Colonic mucosa (tissue), 4 donors: ENCODE data around the gene DNAL4. TPM values are rescaled to one million over a fixed set of nuclear protein-coding genes. Genes with fewer than 3 reads are reported as not detected.

Source experiments
- DNase-seq: peaks from one replicate; pipeline ENCODE4 v3.0.0-alpha.2; 2020
- H3K27ac ChIP-seq: fragments of 200-600 bp; one replicate; pipeline ENCODE4 v1.8.0; 2021
- H3K27me3 ChIP-seq: fragments of 200-600 bp; one replicate; pipeline ENCODE4 v1.8.0; 2021
- H3K36me3 ChIP-seq: fragments of 200-600 bp; one replicate; pipeline ENCODE4 v1.8.0; 2021
- H3K4me1 ChIP-seq: fragments of 200-600 bp; one replicate; pipeline ENCODE4 v1.8.0; 2021; ENCODE audit warnings: mild to moderate bottlenecking
- H3K4me3 ChIP-seq: fragments of 200-600 bp; one replicate; pipeline ENCODE4 v1.8.0; 2021
- H3K9ac ChIP-seq, 2 donors: one replicate each; pipeline ENCODE4 v1.7.0; 2013; ENCODE audit warnings: control low read depth in 2 of 2, low read depth in 2 of 2, low read length in 2 of 2
- H3K9me3 ChIP-seq: fragments of 200-600 bp; one replicate; pipeline ENCODE4 v1.8.0; 2021
- CTCF ChIP-seq: fragments of 200-600 bp; IDR thresholded peaks from one replicate; pipeline ENCODE4 v1.8.0; 2022; ENCODE audit warnings: antibody characterized with exemption, mild to moderate bottlenecking
- intact Hi-C: fragments of 100-400 bp; cut with DNase I; formaldehyde crosslinking; loops from one replicate; pipeline ENCODE4 v1.14.1; 2022
- total RNA-seq, 2 donors: library from RNA; stranded (reverse); fragmentation: NEBNext Ultra II Directional in 1 of 2; extraction: Animal tissue kit (Norgen Biotek cat#: 25700) in 1 of 2; gene quantifications; one replicate each; pipeline ENCODE4 v1.2.1, GENCODE V29; 2021
- donor health status: healthy.
- donor health status: DM: no; HTN: no; CAD: no.
- donor health status: DM: no; HTN: no; CAD: no.

Gene DNAL4
- total RNA-seq, 2 donors from 2014 or later = 15.8 to 17.8 TPM

- peak overlapping the region; percentile 96 for H3K27ac ChIP-seq
- peak overlapping the region; percentile 69 for H3K4me3 ChIP-seq
- no peaks in the 10 kb centered on the region for H3K27me3 ChIP-seq
- peak overlapping the region; percentile 92 to 99 for H3K9ac ChIP-seq
- no peak for TF ChIP-seq CTCF
- H3K4me1 ChIP-seq = peaks cover 10% of the 10 kb centered on the region
- peak; percentile 74 for DNase-seq
- no peaks in the 10 kb centered on the region for H3K9me3 ChIP-seq
- intact Hi-C loops = no loop called here
- H3K36me3 ChIP-seq = peaks cover 22% of the 10 kb centered on the region
These were observed 39.8 kb downstream of the DNAL4 start for GRCh38 chr22:38753948-38754750.

DNA sequence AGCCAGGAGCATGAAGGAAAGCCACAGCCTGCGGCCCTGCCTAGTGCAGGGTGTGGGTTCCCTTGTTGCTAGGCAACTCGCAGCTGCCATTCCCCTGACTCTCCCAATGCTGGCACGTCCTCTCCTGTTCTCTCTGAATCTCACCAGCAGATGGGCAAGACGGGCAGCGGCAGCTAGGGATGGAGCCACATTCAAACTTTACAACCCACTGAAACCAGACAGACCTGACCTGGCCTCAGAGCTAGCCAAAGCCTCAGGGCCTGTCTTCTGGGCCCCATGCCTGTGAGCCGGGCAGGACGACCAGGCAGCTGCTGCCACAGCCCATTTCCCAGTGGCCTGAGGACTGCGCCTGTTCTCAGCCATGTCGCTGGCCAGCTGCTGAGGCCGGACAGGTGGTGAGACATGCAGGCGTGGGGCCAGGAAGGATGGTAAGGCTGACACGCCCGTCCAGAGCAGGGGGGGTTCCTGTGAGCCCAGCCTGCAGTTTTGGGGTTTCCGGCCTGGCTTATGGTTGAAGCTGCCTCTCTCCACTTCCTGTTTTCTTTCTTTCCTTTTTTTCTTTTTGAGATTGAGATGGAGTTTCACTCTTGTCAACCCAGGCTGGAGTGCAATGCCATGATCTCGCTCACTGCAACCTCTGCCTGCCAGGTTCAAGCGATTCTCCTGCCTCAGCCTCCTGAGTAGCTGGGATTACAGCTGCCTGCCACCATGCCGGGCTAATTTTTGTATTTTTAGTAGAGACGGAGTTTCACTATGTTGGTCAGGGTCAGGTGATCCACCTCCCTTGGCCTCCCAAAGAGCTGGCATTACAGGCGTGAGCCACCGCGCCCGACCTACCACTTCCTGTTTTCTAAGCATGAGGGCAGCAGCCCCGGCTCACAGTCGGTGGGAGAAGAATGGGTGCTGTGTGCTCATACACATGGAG lies 42.3 kb downstream of the DNAL4 start:
- peak overlapping the region; percentile 42 for H3K27ac ChIP-seq
- no peak overlapping the region for H3K4me3 ChIP-seq
- no peak for TF ChIP-seq CTCF
- intact Hi-C loops = no loop called here
- H3K27me3 ChIP-seq = no peaks in the 10 kb centered on the region
- no peaks in the 10 kb centered on the region for H3K9me3 ChIP-seq
- H3K4me1 ChIP-seq = peaks cover 4% of the 10 kb centered on the region
- peaks cover 26% of the 10 kb centered on the region for H3K36me3 ChIP-seq
- H3K9ac ChIP-seq = peak overlapping the region in 1 of 2 donors; percentile 15
- peak; percentile 52 for DNase-seq

GRCh38 chr22:38751066-38751421 lies 42.9 kb downstream of the DNAL4 start:
- no peak for DNase-seq
- peak overlapping the region; percentile 42 for H3K27ac ChIP-seq
- peaks cover 4% of the 10 kb centered on the region for H3K4me1 ChIP-seq
- intact Hi-C loops = no loop called here
- H3K9ac ChIP-seq = peak overlapping the region in 1 of 2 donors; percentile 15
- no peaks in the 10 kb centered on the region for H3K27me3 ChIP-seq
- H3K4me3 ChIP-seq = no peak overlapping the region
- no peaks in the 10 kb centered on the region for H3K9me3 ChIP-seq
- no peak for TF ChIP-seq CTCF
- H3K36me3 ChIP-seq = peaks cover 26% of the 10 kb centered on the region

- H3K27me3 ChIP-seq = no peaks in the 10 kb centered on the region
- H3K36me3 ChIP-seq = peaks cover 26% of the 10 kb centered on the region
- no peak overlapping the region for H3K4me3 ChIP-seq
- DNase-seq = no peak
- intact Hi-C loops = no loop called here
- H3K9me3 ChIP-seq = no peaks in the 10 kb centered on the region
- H3K9ac ChIP-seq = no peak overlapping the region
- TF ChIP-seq CTCF = no peak
- peak overlapping the region; percentile 42 for H3K27ac ChIP-seq
- H3K4me1 ChIP-seq = peaks cover 4% of the 10 kb centered on the region
These were observed 43.3 kb downstream of the DNAL4 start for GRCh38 chr22:38750638-38751037.

DNA sequence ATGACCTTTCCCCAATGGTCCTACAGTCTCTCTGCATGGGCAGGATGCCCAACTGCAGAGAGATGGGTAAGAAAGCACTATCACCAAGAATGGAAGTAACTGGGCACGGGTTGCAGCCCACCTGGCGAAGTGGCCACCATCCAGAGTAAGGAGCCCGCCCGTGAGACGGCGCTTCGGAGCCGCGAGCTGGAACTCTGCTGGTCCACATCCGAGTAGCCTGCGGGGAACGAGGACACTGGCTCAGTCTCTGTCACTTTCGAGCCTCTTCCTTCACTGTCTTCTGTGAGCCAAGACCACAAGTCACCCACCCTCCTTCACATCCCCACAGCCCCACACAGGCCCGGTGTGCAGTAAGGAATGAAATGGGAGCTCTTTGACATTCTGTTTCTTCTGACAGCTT lies 43.8 kb downstream of the DNAL4 start:
- no peaks in the 10 kb centered on the region for H3K9me3 ChIP-seq
- H3K4me1 ChIP-seq = peaks cover 4% of the 10 kb centered on the region
- H3K4me3 ChIP-seq = no peak overlapping the region
- peaks cover 26% of the 10 kb centered on the region for H3K36me3 ChIP-seq
- DNase-seq = no peak
- intact Hi-C loops = no loop called here
- TF ChIP-seq CTCF = no peak
- no peak overlapping the region for H3K9ac ChIP-seq
- H3K27ac ChIP-seq = no peak overlapping the region
- H3K27me3 ChIP-seq = no peaks in the 10 kb centered on the region
